GM19455 (cell line): Measurements from ENCODE around the gene CNTNAP2.
"Not testable (repeated sequence)": the region's sequence is repeated elsewhere in the genome, so short reads cannot be mapped to it uniquely, and the experiment has no call there.

Source experiments
- ATAC-seq: cut with Tn5 transposase; IDR thresholded peaks from one replicate; pipeline ENCODE4 v1.9.1; 2021; ENCODE audit not compliant: unreplicated experiment

Gene CNTNAP2

DNA sequence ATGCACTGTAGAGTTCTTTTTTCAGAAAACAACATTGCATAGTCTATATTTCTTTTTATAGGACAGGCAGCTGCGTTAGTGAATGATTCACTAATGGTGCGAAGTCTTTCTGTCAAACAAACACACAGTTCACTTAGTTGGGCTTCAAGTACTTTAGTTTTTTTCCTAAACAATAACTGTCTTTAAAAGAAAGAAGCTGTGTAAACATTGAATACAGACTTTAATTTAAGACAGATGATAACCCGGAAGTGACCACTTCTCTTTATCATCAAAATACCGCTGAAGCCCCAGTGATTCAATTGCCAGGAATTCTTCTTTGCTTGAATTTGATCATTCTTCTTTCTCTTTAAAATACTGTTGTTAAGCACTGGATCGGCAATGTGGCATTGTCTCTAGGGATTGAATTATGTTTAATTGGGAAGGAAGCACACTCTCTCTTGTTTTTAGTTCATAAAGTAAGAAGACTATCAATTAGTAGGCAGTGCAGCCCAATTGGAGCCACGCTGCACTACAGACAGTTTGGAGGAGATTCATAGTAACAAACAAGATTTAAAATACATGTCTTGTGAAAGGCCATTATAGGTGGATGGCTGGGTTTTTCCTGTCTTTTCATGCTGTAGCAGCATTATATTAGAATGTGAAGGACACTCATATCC, 30.4 kb downstream of the CNTNAP2 start:
- ATAC-seq = no peak

GRCh38 chr7:146150153-146150552, 33.6 kb downstream of the CNTNAP2 start:
- no peak for ATAC-seq

DNA sequence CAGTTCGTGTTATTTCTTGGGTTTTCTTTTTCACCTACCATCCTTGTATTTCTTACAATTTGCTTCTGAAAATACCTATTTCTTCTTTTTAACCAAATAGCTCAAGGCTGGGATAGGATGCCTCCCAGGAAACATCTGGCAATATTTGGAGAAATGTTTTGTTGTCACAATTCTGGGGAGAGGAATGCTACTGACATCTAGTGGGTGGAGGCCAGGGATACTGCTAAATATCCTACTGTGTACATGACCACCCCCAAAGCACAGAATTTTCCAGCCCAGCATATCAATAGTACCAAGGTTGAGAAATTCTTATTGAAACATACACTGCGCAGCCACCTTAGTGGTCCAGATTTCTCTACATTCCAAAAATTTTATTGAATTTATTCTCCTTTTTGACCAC, 55.5 kb downstream of the CNTNAP2 start:
- no peak for ATAC-seq

GRCh38 chr7:146175716-146176115, 59.1 kb downstream of the CNTNAP2 start:
- no peak for ATAC-seq

GRCh38 chr7:146176860-146177259, 60.3 kb downstream of the CNTNAP2 start:
- ATAC-seq = no peak

GRCh38 chr7:146177301-146177700, 60.7 kb downstream of the CNTNAP2 start:
- no peak for ATAC-seq

DNA sequence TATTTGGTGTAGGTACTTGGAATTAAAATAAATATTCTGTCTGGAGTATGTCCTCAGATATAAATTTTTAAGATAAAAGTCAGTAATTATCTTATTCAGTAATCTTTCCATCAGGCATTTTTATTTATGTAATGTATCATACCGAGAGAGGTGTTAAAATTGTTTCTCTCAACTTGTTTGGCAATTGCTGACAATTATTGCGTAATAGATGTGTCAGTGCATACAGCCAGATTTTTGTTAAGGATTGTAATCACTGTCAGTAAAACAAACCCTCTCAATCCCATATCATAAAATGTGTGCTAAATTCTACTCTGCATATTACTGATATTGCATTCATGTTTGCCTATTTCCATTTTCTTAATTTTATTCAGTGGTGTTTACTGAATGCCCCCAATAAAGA, 69.2 kb downstream of the CNTNAP2 start:
- ATAC-seq = no peak

GRCh38 chr7:146191428-146191827, 74.8 kb downstream of the CNTNAP2 start:
- not testable (repeated sequence) for ATAC-seq

GRCh38 chr7:146201945-146202344, 85.3 kb downstream of the CNTNAP2 start:
- ATAC-seq = no peak

GRCh38 chr7:146206270-146206669, 89.7 kb downstream of the CNTNAP2 start:
- no peak for ATAC-seq

- no peak for ATAC-seq
These were observed 91.9 kb downstream of the CNTNAP2 start for GRCh38 chr7:146208492-146208891.

GRCh38 chr7:146214842-146215241, 98.2 kb downstream of the CNTNAP2 start:
- ATAC-seq = no peak

DNA sequence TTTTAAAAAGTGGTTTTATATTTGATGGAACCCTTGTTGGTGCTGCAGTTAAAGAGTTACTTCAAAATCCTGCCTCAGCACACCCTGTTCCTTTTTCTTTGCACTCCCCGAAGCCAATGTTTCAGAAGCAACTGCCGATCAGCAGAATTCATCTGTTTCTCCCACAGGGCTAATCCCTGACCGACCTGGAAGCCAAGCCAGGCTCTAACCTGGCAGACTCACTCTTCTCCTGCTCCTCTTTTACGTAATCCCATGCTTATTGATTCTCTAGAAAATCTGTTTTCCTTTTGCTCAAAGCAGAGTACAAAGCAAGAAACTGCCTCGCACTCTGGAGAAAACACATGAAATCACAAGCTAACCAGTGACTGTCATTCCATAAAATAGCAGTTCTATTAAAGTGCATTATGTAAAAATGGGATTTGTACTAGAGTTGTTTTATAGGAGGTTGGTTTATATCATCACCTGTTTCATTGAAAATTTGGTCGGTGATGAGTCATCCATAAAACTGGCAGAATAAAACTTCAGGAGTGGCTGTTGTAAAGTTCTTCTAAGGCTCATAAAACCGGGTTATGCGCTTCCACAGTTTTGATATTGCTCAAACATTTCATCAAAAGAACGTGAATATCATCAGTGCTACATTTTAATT, 99.9 kb downstream of the CNTNAP2 start:
- ATAC-seq = no peak

DNA sequence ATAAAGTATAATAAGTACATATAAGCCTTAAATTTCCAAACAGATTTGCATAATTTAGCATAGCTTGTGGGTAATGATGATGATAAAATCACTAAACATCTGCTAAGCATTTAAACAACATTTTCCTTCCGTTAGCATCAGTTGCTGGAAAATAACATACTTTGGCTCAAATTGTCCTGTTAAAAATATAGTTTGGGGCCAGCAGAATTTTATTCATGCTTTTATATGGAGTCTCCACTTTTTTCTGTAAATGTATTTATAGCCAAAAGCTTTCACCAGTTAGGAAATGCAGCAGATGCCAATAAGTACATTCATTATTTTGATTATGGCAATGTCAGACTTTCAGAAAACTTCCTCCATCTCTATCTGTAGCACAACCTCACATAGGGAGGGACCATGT, 107.2 kb downstream of the CNTNAP2 start:
- ATAC-seq = no peak

GRCh38 chr7:146232604-146233003, 116.0 kb downstream of the CNTNAP2 start:
- ATAC-seq = no peak

- no peak for ATAC-seq
These were observed 118.6 kb downstream of the CNTNAP2 start for GRCh38 chr7:146235195-146235594.

GRCh38 chr7:146242661-146243060, 126.1 kb downstream of the CNTNAP2 start:
- no peak for ATAC-seq

DNA sequence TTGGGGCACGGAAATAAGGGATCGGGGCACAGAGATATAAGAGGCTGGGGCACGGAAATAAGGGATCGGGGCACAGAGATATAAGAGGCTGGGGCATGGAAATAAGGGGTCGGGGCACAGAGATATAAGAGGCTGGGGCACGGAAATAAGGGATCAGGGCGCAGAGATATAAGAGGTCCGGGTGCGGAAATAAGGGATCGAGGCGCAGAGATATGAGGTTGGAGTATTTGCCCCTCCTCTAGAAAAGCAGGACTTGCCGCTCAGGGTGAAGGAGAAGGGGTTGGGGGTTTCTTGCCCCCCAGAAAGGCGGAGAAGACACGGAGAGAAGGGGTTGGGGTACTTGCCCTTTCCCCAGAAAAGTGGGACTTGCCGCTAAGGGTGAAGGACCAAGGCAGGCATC, 131.4 kb downstream of the CNTNAP2 start:
- ATAC-seq = not testable (repeated sequence)

- ATAC-seq = not testable (repeated sequence)
These were observed 132.1 kb downstream of the CNTNAP2 start for GRCh38 chr7:146248744-146249143.

DNA sequence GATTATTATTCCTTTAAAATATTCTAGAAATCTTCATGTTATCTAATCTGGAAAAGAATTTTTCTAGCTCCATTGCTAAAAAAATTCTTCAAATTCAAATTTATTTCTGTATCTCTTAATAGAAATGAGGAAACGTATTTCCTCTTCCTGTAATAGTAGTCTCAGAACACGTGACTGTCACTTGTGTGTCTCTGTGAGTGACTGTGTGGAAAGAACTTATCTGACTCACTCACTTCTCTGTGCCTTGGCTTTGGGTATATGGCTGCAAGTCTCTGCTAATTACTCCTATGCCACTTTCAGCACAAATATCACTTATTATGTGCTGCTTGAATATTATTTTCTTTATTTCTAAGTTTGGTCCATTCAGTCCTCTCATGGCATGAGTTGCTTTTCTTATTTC, 132.7 kb downstream of the CNTNAP2 start:
- no peak for ATAC-seq

DNA sequence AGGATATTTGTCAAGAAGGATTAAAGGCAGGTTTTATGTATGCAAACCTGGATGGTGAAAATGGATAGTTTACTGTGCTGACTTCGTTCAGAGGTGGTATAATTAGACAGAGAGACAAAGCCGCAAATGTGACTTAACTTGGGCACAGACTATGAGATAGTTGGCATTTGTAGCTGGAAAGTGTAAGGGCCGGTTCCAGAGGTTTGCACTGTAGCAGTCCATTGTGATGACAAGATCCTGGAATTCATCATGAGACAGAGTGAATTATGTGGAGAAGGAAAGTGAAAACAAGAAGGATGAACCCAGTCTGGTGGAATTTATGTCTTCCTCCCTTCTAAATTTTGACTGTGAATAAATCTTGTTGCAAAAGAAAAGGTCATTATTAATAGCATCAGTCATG, 139.0 kb downstream of the CNTNAP2 start:
- ATAC-seq = no peak

DNA sequence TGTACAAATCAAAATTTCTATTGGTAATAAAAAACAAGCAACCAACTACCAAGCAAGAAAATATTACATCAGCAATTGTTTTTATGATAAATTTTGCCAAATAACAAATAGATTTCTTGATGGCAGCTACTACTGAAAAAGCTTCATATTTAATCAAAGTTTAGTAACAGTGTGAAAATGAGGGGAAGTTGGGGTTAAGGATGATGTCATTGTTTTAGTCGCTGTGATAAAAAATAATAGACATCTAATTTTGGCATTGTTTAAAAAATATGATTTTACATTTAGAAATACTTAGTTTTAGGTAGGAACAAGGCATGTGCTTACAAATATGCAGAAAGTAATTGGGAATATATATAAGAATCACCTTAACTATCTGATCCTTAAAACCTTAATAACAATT, 145.9 kb downstream of the CNTNAP2 start:
- no peak for ATAC-seq

GRCh38 chr7:146276888-146277287, 160.3 kb downstream of the CNTNAP2 start:
- ATAC-seq = no peak
